HTERT RPE-1 (cell line): ENCODE results near the gene SNX2.
"Not testable (repeated sequence)": the region's sequence is repeated elsewhere in the genome, so short reads cannot be mapped to it uniquely, and the experiment has no call there.

ENCODE experiments used
- in situ Hi-C: fragments of 300-500 bp; cut with MboI; formaldehyde crosslinking; loops from 4 replicates; pipeline ENCODE4 v1.14.3; 2020; ENCODE audit warnings: low sequenced_read_pairs

Gene SNX2

GRCh38 chr5:122774861-122775549, at the start of gene SNX2:
Gene SNX2, plus strand, starts transcription at chr5:122775080. Its CDS starts 24 bp downstream, at chr5:122775104.
- in situ Hi-C loops, result no loop called here

- in situ Hi-C loops, result no loop called here
Measured at GRCh38 chr5:122727112-122727541, 47.8 kb upstream of the SNX2 start.

- in situ Hi-C loops, result no loop called here
Measured at GRCh38 chr5:122730037-122730436, 44.8 kb upstream of the SNX2 start.

- in situ Hi-C loops, result no loop called here
Measured at GRCh38 chr5:122730456-122730855, 44.4 kb upstream of the SNX2 start.

- in situ Hi-C loops, result no loop called here
Measured at GRCh38 chr5:122736086-122736845, 38.6 kb upstream of the SNX2 start.

- in situ Hi-C loops, result no loop called here
Measured at GRCh38 chr5:122738088-122738487, 36.8 kb upstream of the SNX2 start.

GRCh38 chr5:122741681-122742080, 33.2 kb upstream of the SNX2 start:
- in situ Hi-C loops, result no loop called here

- in situ Hi-C loops, result no loop called here
Measured at GRCh38 chr5:122743261-122743660, 31.6 kb upstream of the SNX2 start.

- in situ Hi-C loops, result no loop called here
Measured at GRCh38 chr5:122745597-122745996, 29.3 kb upstream of the SNX2 start.

- in situ Hi-C loops, result no loop called here
Measured at GRCh38 chr5:122749886-122750285, 25.0 kb upstream of the SNX2 start.

- in situ Hi-C loops, result no loop called here
Measured at GRCh38 chr5:122751293-122751782, 23.5 kb upstream of the SNX2 start.

GRCh38 chr5:122753500-122753899, 21.4 kb upstream of the SNX2 start:
- in situ Hi-C loops, result no loop called here

- in situ Hi-C loops, result no loop called here
Measured at GRCh38 chr5:122755783-122756182, 19.1 kb upstream of the SNX2 start.

GRCh38 chr5:122756264-122756911, 18.5 kb upstream of the SNX2 start:
- in situ Hi-C loops, result no loop called here

- in situ Hi-C loops, result no loop called here
Measured at GRCh38 chr5:122757285-122757684, 17.6 kb upstream of the SNX2 start.

- in situ Hi-C loops, result no loop called here
Measured at GRCh38 chr5:122759241-122760070, 15.4 kb upstream of the SNX2 start.

GRCh38 chr5:122760236-122760635, 14.6 kb upstream of the SNX2 start:
- in situ Hi-C loops, result no loop called here

- in situ Hi-C loops, result no loop called here
Measured at GRCh38 chr5:122761115-122761514, 13.8 kb upstream of the SNX2 start.

- in situ Hi-C loops, result not testable (repeated sequence)
Measured at GRCh38 chr5:122761896-122762295, 13.0 kb upstream of the SNX2 start.

- in situ Hi-C loops, result no loop called here
Measured at GRCh38 chr5:122766130-122766529, 8.8 kb upstream of the SNX2 start.

- in situ Hi-C loops, result no loop called here
Measured at GRCh38 chr5:122770477-122770876, 4.4 kb upstream of the SNX2 start.
